GM18502 (cell line): ENCODE results near the gene MXRA5.
"Not testable (repeated sequence)": the region's sequence is repeated elsewhere in the genome, so short reads cannot be mapped to it uniquely, and the experiment has no call there.

Experiments used
- ATAC-seq: cut with Tn5 transposase; IDR thresholded peaks from one replicate; pipeline ENCODE4 v1.9.1; 2021; ENCODE audit warnings: mild to moderate bottlenecking; ENCODE audit not compliant: unreplicated experiment, poor library complexity

MXRA5 gene

GRCh38 chrX:3346501-3347259, at the start of gene MXRA5:
Gene MXRA5, minus strand, starts transcription at chrX:3346652. Its CDS starts 2,819 bp downstream, at chrX:3343833.
- no peak for ATAC-seq

- ATAC-seq: no peak
These were observed 47.2 kb upstream of the MXRA5 start for GRCh38 chrX:3393581-3394111.

DNA sequence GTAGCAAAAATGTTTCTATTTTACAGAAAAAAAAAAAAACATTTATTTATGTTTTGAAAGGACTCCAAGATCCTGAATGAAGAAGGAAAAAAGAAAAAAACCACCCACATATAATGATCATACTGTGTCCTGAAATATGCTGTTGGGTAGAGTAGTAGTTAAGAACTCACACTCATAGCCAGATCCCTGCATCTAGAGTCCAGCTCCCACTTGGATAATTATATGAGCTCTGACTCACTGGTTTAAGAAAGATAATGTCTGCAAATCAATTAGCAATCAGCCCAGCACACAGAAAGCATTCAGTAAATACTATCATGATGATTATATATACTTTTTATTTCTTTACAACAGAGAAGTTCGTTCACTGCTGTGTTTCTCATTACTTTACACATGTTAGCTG, 46.7 kb upstream of the MXRA5 start:
- no peak for ATAC-seq

DNA sequence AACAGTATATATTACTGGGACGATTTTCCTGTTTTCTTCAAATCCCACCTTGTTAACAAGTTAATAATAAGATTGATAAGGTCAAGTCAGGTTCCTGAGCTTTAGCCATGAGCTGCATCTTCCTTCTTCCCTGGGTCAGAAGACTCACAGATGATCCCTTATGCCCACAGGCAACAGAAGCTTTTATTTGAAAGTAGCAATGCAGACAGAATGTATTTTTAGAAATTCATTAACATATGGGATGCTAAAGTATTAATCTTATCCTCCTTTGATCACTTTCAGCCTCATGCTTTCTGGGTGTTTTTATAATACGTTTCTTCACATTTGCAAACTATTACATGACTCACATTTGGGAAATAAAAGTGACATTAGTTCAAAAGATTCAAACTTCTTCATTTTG, 42.0 kb upstream of the MXRA5 start:
- ATAC-seq: no peak

- no peak for ATAC-seq
These were observed 37.9 kb upstream of the MXRA5 start for GRCh38 chrX:3384327-3384726.

DNA sequence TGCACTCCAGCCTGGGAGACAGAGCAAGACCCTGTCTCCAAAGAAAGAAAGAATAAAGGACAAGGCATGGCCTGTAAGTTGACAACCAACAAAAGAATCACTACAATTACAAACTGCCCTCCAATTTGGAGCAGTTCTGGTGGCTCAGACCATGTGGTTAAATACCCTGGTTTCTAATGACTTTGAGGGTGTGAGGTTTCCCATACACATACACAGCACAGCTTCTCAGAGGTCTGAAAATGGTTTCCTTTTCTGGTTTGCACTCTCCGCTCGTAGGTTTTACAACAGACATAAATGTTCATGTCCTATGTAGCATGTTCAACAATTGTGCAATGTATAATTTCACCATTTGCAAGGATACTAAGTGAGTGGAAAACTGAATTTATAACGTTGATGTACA, 34.2 kb upstream of the MXRA5 start:
- ATAC-seq: no peak

- no peak for ATAC-seq
These were observed 32.7 kb upstream of the MXRA5 start for GRCh38 chrX:3379111-3379510.

- ATAC-seq: no peak
These were observed 31.7 kb upstream of the MXRA5 start for GRCh38 chrX:3378156-3378555.

- no peak for ATAC-seq
These were observed 31.1 kb upstream of the MXRA5 start for GRCh38 chrX:3377560-3377959.

DNA sequence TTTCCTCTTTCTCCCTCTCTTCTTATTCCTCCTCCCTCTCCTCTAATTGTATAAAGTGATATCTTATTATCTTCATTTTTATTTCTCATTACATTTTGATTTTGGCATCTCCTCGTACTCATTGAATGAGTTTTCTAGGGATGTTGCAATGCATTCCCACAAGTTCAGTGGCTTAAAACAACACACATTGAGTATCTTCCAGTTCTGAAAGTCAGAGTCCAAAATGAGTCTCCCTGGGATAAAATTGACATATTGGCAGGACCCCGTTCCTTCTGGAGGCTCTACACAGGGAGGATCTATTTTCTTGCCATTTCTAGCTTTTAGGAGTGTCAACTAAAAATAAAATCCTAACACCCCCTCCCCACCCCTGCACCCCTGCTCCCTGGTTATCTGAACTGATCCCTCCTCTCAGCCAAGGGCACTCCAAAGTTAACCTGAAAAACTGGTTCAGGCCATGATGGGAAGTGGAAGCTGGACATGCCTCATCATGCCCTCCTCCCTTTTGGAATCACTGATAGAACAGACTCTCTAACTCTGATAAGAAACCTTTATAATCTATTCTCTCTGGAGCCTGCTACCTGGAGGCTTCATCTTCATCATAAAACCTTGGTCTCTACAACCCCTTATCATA, 29.5 kb upstream of the MXRA5 start:
- not testable (repeated sequence) for ATAC-seq

GRCh38 chrX:3374108-3374800, 27.8 kb upstream of the MXRA5 start:
- no peak for ATAC-seq

GRCh38 chrX:3371163-3371562, 24.7 kb upstream of the MXRA5 start:
- no peak for ATAC-seq

DNA sequence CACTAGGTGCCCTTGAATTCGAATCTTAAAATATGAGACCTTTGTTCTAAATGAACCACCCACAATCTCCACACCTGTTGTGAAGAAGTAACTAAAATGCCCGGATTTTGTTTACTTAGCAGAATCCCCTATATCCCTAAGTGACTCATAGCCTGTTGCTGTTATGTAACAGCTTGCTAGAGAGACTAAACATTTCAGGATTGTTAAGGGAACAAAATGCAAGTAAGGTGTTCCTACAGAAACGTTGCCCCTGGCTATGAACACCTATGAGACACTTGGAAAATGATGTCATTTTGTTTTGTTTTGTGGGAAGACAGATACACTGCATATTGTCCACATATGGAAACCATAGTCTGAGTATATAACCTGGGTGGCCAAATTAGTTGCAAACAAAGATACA, 24.2 kb upstream of the MXRA5 start:
- no peak for ATAC-seq

DNA sequence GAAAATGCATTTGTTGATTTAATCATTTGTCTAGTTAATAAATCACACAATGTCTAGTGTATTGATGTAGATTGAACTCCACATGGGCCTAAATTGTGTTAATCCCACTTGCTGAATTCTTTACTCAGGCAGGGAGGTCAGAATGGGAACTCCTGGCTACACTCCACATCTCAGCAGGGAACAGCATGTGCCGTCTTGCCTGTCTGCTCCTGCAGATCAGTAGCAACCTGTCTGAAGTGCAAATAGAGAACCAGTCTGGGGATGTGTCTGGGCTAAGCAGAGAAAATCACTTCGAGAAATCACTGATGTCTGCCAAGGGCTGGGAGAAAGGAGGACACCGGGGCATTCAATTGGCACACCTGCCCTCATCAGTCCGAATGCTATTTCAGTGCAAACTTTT, 16.5 kb upstream of the MXRA5 start:
- ATAC-seq: no peak

GRCh38 chrX:3360881-3361280, 14.4 kb upstream of the MXRA5 start:
- no peak for ATAC-seq

GRCh38 chrX:3352741-3353140, 6.3 kb upstream of the MXRA5 start:
- not testable (repeated sequence) for ATAC-seq

DNA sequence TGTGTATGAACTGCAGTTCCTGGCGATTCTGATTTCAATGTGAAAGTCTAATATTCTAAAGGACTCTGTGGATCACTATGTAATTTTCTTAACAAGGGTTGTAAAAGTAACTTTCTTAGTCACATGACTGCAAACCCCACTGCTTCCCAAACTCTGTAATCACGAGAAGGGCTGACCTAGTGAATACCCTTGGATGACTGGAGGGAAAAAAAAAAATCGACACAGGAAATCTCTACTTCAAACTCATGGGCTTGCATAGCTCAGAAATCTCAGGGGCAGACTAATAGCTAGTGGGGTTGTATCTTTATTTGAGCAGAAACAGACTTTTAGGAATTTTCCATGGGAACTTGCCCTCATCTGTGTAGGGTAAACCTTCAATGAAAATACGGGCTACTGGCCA, 4.8 kb upstream of the MXRA5 start:
- no peak for ATAC-seq

DNA sequence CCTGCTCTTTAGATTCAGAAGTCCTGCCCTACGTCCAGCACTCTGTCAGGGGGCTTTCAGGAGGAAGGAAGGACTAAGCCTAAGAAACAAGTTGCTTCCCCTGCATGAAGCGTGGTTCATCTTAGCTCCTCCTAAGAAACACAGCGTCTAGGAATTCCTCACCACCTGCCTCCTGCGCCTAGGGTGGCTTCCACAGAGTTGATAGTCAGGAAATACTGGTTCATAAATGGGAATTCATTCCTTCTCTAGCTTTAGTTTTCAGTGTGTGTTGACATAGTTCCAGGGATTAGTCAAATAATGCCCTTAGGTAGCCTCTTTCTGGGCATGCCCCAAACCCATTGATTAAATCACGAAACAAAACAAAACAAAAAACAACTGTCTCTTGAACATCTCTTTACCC, 1.7 kb upstream of the MXRA5 start:
- no peak for ATAC-seq

GRCh38 chrX:3345281-3346191, 916 bp downstream of the MXRA5 start:
- no peak for ATAC-seq

DNA sequence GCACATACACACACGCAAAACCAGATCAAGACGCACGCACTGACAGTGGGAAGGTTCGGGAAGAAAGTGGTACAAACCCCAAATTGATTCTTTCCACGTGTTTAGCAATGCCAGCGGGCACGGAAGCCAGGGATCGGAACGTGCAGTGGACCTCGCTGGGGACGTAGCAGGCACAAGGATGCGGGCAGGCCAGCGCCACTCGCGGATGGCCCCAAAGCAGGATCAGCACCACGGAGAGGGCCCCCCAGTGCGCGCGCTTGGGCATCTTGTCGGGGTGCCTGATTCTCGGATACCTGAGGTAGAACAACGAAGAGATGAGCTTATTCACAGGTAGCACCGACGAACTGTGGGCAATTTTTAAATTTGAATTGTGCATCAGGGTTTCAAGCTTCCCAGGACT, 2.9 kb downstream of the MXRA5 start:
- ATAC-seq: not testable (repeated sequence)
